Esophagus squamous epithelium (tissue), 4 donors: Measurements from ENCODE around the gene TNIK.

Source experiments
- CTCF ChIP-seq, 6 experiments: fragments of 450-650 bp in 4 of 6; fragments of 200-600 bp in 2 of 6; sonication (generic) in 2 of 6; IDR thresholded peaks; one replicate each; pipeline ENCODE4 v1.5.1; 2016 to 2019; ENCODE audit warnings: antibody characterized with exemption in 6 of 6, mild to moderate bottlenecking in 4 of 6, moderate library complexity in 4 of 6
- POLR2A ChIP-seq, 4 donors: fragments of 450-650 bp; IDR thresholded peaks; one replicate each; pipeline ENCODE4 v1.6.1; 2017; ENCODE audit warnings: antibody characterized with exemption in 4 of 4, mild to moderate bottlenecking in 4 of 4, moderate library complexity in 3 of 4

GRCh38 chr3:171393032-171393744 lies 67.0 kb downstream of the TNIK start:
- no peak for TF ChIP-seq CTCF (IDR thresholded peaks at IDR 0.05)
- no peak for TF ChIP-seq POLR2A (IDR thresholded peaks at IDR 0.05)
